CD14-positive monocyte (primary cell): Measurements from ENCODE around the gene MTCH1. TPM values are rescaled to one million over a fixed set of nuclear protein-coding genes. Genes with fewer than 3 reads are reported as not detected.

Experiments
- DNase-seq, 3 donors: peaks; one replicate each; pipeline ENCODE4 v3.0.0-alpha.2; 2011 to 2022
- H2AFZ ChIP-seq: 2 replicates; pipeline ENCODE4 v1.6.0; 2012; ENCODE audit warnings: mild to moderate bottlenecking, low read depth, low read length, inconsistent platforms; ENCODE audit not compliant: insufficient read depth, poor library complexity, severe bottlenecking
- H3K27ac ChIP-seq, 2 donors: 1 replicate in 1 of 2; 2 replicates in 1 of 2; pipeline ENCODE4 v1.5.1; 2012 to 2013; ENCODE audit warnings: low read length in 2 of 2, control low read depth in 1 of 2, inconsistent platforms in 1 of 2, low read depth in 1 of 2, mild to moderate bottlenecking in 1 of 2
- H3K27me3 ChIP-seq, 2 donors: one replicate each; pipeline versions ENCODE4 v1.6.0 to v1.6.1; 2011 to 2013; ENCODE audit warnings: low read length in 2 of 2; ENCODE audit not compliant: control insufficient read depth in 2 of 2, insufficient read depth in 2 of 2
- H3K36me3 ChIP-seq, 2 donors: replicated peaks in 1 of 2; 1 replicate in 1 of 2; 2 replicates in 1 of 2; pipeline versions ENCODE4 v1.5.1 to v1.6.1; 2012 to 2013; ENCODE audit warnings: low read length in 2 of 2, control low read depth in 1 of 2, inconsistent platforms in 1 of 2, mild to moderate bottlenecking in 1 of 2; ENCODE audit not compliant: insufficient read depth in 2 of 2, control insufficient read depth in 1 of 2
- H3K4me1 ChIP-seq, 2 donors: 1 replicate in 1 of 2; 2 replicates in 1 of 2; pipeline versions ENCODE4 v1.5.1 to v1.6.1; 2012 to 2013; ENCODE audit warnings: low read length in 2 of 2, control low read depth in 1 of 2, inconsistent platforms in 1 of 2, mild to moderate bottlenecking in 1 of 2, moderate library complexity in 1 of 2; ENCODE audit not compliant: insufficient read depth in 2 of 2, control insufficient read depth in 1 of 2
- H3K4me2 ChIP-seq: replicated peaks from 2 replicates; pipeline ENCODE3; 2012; ENCODE audit warnings: low read length, moderate library complexity, mild to moderate bottlenecking; ENCODE audit not compliant: poor library complexity, severe bottlenecking; ENCODE audit errors: extremely low read depth
- H3K4me3 ChIP-seq, 3 experiments: fragments of 200-600 bp in 1 of 3; sonication (generic) in 1 of 3; replicated peaks in 1 of 3; 1 replicate in 2 of 3; 2 replicates in 1 of 3; pipeline ENCODE4 v1.5.1; 2011 to 2013; ENCODE audit warnings: low read length in 3 of 3, mild to moderate bottlenecking in 3 of 3, control low read depth in 2 of 3, low read depth in 2 of 3, inconsistent platforms in 1 of 3, moderate library complexity in 1 of 3
- H3K79me2 ChIP-seq: 2 replicates; pipeline ENCODE4 v1.6.0; 2012; ENCODE audit warnings: mild to moderate bottlenecking, control low read depth, inconsistent platforms, low read length, moderate library complexity; ENCODE audit not compliant: insufficient read depth
- H3K9ac ChIP-seq: 2 replicates; pipeline ENCODE4 v1.6.0; 2017; ENCODE audit warnings: low read length, mild to moderate bottlenecking; ENCODE audit not compliant: insufficient read depth, poor library complexity, severe bottlenecking
- H3K9me3 ChIP-seq, 2 donors: replicated peaks in 1 of 2; 1 replicate in 1 of 2; 2 replicates in 1 of 2; pipeline versions ENCODE4 v1.5.1 to v1.6.1; 2012 to 2013; ENCODE audit warnings: low read length in 2 of 2, control low read depth in 1 of 2; ENCODE audit not compliant: control insufficient read depth in 1 of 2, insufficient read depth in 1 of 2
- H4K20me1 ChIP-seq: 2 replicates; pipeline ENCODE4 v1.6.0; 2012; ENCODE audit warnings: mild to moderate bottlenecking, low read length, control low read depth, moderate library complexity; ENCODE audit not compliant: insufficient read depth
- H3K27ac Mint-ChIP-seq, 7 donors: one replicate each; pipeline ENCODE4 v1.8.0; 2020; ENCODE audit warnings: mild to moderate bottlenecking in 7 of 7, mixed read lengths in 7 of 7, moderate library complexity in 6 of 7, inconsistent platforms in 2 of 7
- H3K27me3 Mint-ChIP-seq, 3 donors: one replicate each; pipeline ENCODE4 v1.8.0; 2021 to 2022; ENCODE audit warnings: low read depth in 3 of 3, mild to moderate bottlenecking in 3 of 3, mixed read lengths in 3 of 3, moderate library complexity in 3 of 3, inconsistent platforms in 1 of 3
- H3K36me3 Mint-ChIP-seq, 2 donors: one replicate each; pipeline ENCODE4 v1.8.0; 2020; ENCODE audit warnings: mixed read lengths in 2 of 2, inconsistent platforms in 1 of 2, mild to moderate bottlenecking in 1 of 2
- H3K4me1 Mint-ChIP-seq: one replicate; pipeline ENCODE4 v1.8.0; 2020; ENCODE audit warnings: mild to moderate bottlenecking, mixed read lengths
- H3K4me3 Mint-ChIP-seq, 2 donors: one replicate each; pipeline ENCODE4 v1.8.0; 2020; ENCODE audit warnings: mild to moderate bottlenecking in 2 of 2, mixed read lengths in 2 of 2, moderate library complexity in 1 of 2
- H3K9me3 Mint-ChIP-seq, 7 donors: one replicate each; pipeline ENCODE4 v1.8.0; 2020 to 2022; ENCODE audit warnings: mixed read lengths in 7 of 7, mild to moderate bottlenecking in 6 of 7, moderate library complexity in 6 of 7, inconsistent platforms in 2 of 7
- CTCF ChIP-seq: fragments of 200-600 bp; IDR thresholded peaks from one replicate; pipeline ENCODE4 v1.8.0; 2022; ENCODE audit warnings: antibody characterized with exemption, mild to moderate bottlenecking
- whole genome bisulfite sequencing: methylation state at CpG from one replicate; pipeline ENCODE4 v1.1.5; 2013; ENCODE audit warnings: missing lambda C conversion rate; ENCODE audit not compliant: insufficient coverage; 5-methylcytosine and 5-hydroxymethylcytosine counted together
- intact Hi-C, 2 donors: fragments of 100-400 bp; cut with micrococcal nuclease; formaldehyde crosslinking; loops; one replicate each; pipeline versions ENCODE4 v1.15.0 to v1.15.1; 2023
- polyA plus RNA-seq, 3 donors: library from polyadenylated mRNA; depleted of rRNA in 1 of 3; unstranded in 2 of 3; stranded (reverse) in 1 of 3; fragments of 300-500 nt in 2 of 3; fragments of >200 nt in 1 of 3; fragmentation: Illumina TruSeq in 2 of 3; gene quantifications; 1 replicate in 2 of 3; 2 replicates in 1 of 3; pipeline ENCODE4 v1.2.3, GENCODE V29; 2012 to 2021

The MTCH1 gene
- polyA plus RNA-seq, 3 donors = 111 to 118 (median 111) TPM

GRCh38 chr6:36924131-36924530 is 61.9 kb downstream of the MTCH1 start:
- Mint-ChIP-seq H3K9me3 (no peaks in the 10 kb centered on the region), H3K27ac (no peak overlapping the region), H3K4me1 (peaks cover 1% of the 10 kb centered on the region), H3K27me3 (peaks cover 0 to 5% (median 0%) of the 10 kb centered on the region in 3 donors), H3K36me3 (peaks cover 75 to 81% of the 10 kb centered on the region in 2 donors), H3K4me3 (no peak overlapping the region)
- DNase-seq = no peak
- no peaks in the 10 kb centered on the region for H3K9me3 ChIP-seq
- intact Hi-C loops = no loop called here
- H3K36me3 ChIP-seq = peaks cover 57 to 82% of the 10 kb centered on the region in 2 donors
- no peak overlapping the region for H3K4me3 ChIP-seq
- no peaks in the 10 kb centered on the region for H3K79me2 ChIP-seq
- H3K4me1 ChIP-seq = no peaks in the 10 kb centered on the region
- H3K4me2 ChIP-seq = no peak overlapping the region
- H3K27ac ChIP-seq = no peak overlapping the region
- no peak for TF ChIP-seq CTCF
- H2AFZ ChIP-seq = no peak overlapping the region
- H3K9ac ChIP-seq = no peak overlapping the region
- no peaks in the 10 kb centered on the region for H3K27me3 ChIP-seq
- no peaks in the 10 kb centered on the region for H4K20me1 ChIP-seq
- 95% methylated on average over 3 of the region's 4 CpGs for WGBS

- no peak for TF ChIP-seq CTCF
- no peak overlapping the region for H3K4me3 ChIP-seq
- intact Hi-C loops = no loop called here
- DNase-seq = no peak
- no peak overlapping the region for H3K4me3 Mint-ChIP-seq
- H3K27ac Mint-ChIP-seq = no peak overlapping the region
- H3K27ac ChIP-seq = no peak overlapping the region
- H3K4me2 ChIP-seq = no peak overlapping the region
- H3K9ac ChIP-seq = no peak overlapping the region
- peaks cover 83 to 97% of the 10 kb centered on the region in 2 donors for H3K36me3 Mint-ChIP-seq
- H3K79me2 ChIP-seq = no peaks in the 10 kb centered on the region
- H2AFZ ChIP-seq = no peak overlapping the region
- H3K27me3 ChIP-seq = no peaks in the 10 kb centered on the region
- WGBS = no CpG with 5 or more reads among the region's 5 CpGs
- no peaks in the 10 kb centered on the region for H3K9me3 ChIP-seq
- H4K20me1 ChIP-seq = no peaks in the 10 kb centered on the region
- peaks cover 2% of the 10 kb centered on the region for H3K4me1 Mint-ChIP-seq
- H3K4me1 ChIP-seq = peaks cover 0 to 5% of the 10 kb centered on the region in 2 donors
- H3K9me3 Mint-ChIP-seq = no peaks in the 10 kb centered on the region
- H3K27me3 Mint-ChIP-seq = peaks cover 0 to 2% (median 0%) of the 10 kb centered on the region in 3 donors
- H3K36me3 ChIP-seq = peaks cover 90 to 100% of the 10 kb centered on the region in 2 donors
These were observed 65.5 kb downstream of the MTCH1 start for GRCh38 chr6:36920546-36920945.
